ENCODE data around the gene NEK1.

GRCh38 chr4:169627307-169627706 is 14.9 kb upstream of the NEK1 start:
- TF ChIP-seq POLR2A (IDR thresholded peaks at IDR 0.05): no peak
- TF ChIP-seq CTCF (IDR thresholded peaks at IDR 0.05): no peak
